Mucosa of rectum (tissue), 2 donors: ENCODE measurements around the gene CD82.

Experiments used
- H3K27ac ChIP-seq, 2 donors: one replicate each; pipeline ENCODE4 v1.7.0; 2013; ENCODE audit warnings: inconsistent platforms in 2 of 2, low read depth in 2 of 2, low read length in 2 of 2
- H3K27me3 ChIP-seq, 2 donors: one replicate each; pipeline ENCODE4 v1.7.0; 2013; ENCODE audit warnings: low read length in 2 of 2; ENCODE audit not compliant: control insufficient read depth in 2 of 2, insufficient read depth in 2 of 2
- H3K36me3 ChIP-seq, 2 donors: one replicate each; pipeline ENCODE4 v1.7.0; 2013; ENCODE audit warnings: low read length in 2 of 2; ENCODE audit not compliant: control insufficient read depth in 2 of 2, insufficient read depth in 2 of 2
- H3K4me1 ChIP-seq, 2 donors: one replicate each; pipeline ENCODE4 v1.7.0; 2013; ENCODE audit warnings: low read length in 2 of 2, mild to moderate bottlenecking in 1 of 2; ENCODE audit not compliant: control insufficient read depth in 2 of 2, insufficient read depth in 2 of 2
- H3K4me3 ChIP-seq, 2 donors: one replicate each; pipeline ENCODE4 v1.7.0; 2013; ENCODE audit warnings: low read length in 2 of 2
- H3K9ac ChIP-seq, 2 donors: one replicate each; pipeline ENCODE4 v1.7.0; 2013; ENCODE audit warnings: low read length in 2 of 2, low read depth in 1 of 2, mild to moderate bottlenecking in 1 of 2
- H3K9me3 ChIP-seq, 2 donors: one replicate each; pipeline ENCODE4 v1.7.0; 2013; ENCODE audit warnings: low read length in 2 of 2; ENCODE audit not compliant: control insufficient read depth in 2 of 2
- donor health status: healthy.
- donor health status: Normal muscosa, but diverticular disease.

CD82 gene

DNA sequence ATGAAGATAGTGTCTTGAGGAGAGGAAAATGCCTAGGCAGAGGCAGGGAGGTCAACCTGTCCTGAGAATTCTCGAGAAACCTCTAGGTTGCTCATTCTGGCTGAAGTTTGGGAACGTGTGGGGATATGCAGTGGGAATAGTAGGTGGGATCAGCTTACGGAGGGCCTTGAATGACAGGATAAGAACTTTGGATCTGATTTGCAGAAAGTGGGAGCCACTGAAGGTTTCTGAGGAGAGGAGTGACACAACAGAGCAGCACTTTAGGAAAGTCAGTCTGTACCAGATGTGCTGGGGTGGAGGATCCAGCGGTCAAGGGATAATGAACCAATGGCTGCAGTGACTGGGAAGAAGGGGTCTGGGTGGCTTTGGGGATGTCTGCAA is 2.4 kb downstream of the CD82 start:
- Histone ChIP-seq H3K4me3 (no peak overlapping the region), H3K4me1 (peaks cover 23 to 43% of the 10 kb centered on the region in 2 donors), H3K27me3 (no peaks in the 10 kb centered on the region), H3K9ac (no peak overlapping the region), H3K36me3 (no peaks in the 10 kb centered on the region), H3K27ac (peak overlapping the region in 1 of 2 donors; percentile 79), H3K9me3 (no peaks in the 10 kb centered on the region)

DNA sequence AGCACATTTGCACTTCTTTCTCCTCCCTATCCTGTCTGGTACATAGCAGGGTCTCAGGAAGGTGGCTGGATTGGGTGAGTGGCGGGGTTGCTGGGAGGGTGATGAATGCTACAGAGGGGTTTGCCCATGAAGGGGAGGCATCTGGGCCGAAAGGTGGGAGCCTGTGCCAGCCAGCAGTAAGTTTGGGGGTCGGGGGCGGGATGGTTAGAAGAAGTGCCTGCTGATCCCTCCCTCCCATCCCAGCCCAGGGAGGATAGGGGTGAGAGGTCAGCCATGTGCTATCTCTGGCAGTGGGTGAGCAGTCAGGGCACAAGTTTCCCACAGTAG is 2.8 kb downstream of the CD82 start:
- H3K4me3 ChIP-seq, result no peak overlapping the region
- H3K27ac ChIP-seq, result peak overlapping the region in 1 of 2 donors; percentile 79
- H3K36me3 ChIP-seq, result no peaks in the 10 kb centered on the region
- H3K9ac ChIP-seq, result no peak overlapping the region
- H3K4me1 ChIP-seq, result peaks cover 23 to 43% of the 10 kb centered on the region in 2 donors
- no peaks in the 10 kb centered on the region for H3K9me3 ChIP-seq
- H3K27me3 ChIP-seq, result no peaks in the 10 kb centered on the region

- Histone ChIP-seq H3K9ac (peak overlapping the region in 1 of 2 donors; percentile 33), H3K4me1 (peaks cover 23 to 45% of the 10 kb centered on the region in 2 donors), H3K27ac (peak overlapping the region; percentile 38 to 79), H3K4me3 (peak overlapping the region in 1 of 2 donors; percentile 20), H3K27me3 (no peaks in the 10 kb centered on the region), H3K36me3 (no peaks in the 10 kb centered on the region), H3K9me3 (no peaks in the 10 kb centered on the region)
These were observed 3.4 kb downstream of the CD82 start for GRCh38 chr11:44568658-44569473.

DNA sequence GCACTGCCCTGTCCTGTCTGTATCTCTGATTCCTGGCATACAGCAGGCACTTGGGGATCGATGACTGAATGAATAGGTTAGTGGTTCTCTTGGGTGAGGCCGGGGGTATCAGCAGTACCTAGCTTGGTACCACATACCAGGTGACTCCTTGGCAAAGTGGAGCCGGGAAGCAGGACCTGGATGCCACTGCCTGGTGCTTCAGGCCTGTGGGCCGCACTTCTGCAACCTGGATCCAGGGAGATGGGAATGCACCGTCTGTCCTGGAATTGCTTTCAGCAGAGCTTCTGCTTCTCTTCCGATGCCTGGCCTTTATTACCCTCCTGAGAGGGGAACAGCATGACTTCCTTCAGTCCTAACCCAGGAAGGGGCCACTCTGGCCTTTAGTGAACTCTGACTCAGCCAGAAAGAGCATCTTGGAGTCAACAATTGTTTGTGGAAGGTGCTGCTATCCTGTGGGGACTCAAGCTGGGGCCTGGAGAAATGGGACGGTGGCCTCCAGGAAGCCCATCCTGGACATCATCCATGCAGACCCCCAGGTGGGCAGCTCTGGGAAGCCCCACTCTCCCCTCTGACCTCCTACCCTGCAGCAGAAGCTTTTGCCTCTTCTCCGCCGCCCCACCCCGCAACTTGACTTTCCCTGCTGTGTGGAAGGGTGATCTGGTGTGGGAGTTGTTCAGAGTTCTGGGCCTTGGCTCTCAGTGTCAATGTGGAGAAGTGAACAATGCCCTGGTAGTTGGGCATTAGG is 5.1 kb downstream of the CD82 start:
- H3K27me3 ChIP-seq, result no peaks in the 10 kb centered on the region
- H3K4me1 ChIP-seq, result peaks cover 15 to 35% of the 10 kb centered on the region in 2 donors
- H3K36me3 ChIP-seq, result no peaks in the 10 kb centered on the region
- no peaks in the 10 kb centered on the region for H3K9me3 ChIP-seq
- H3K9ac ChIP-seq, result no peak overlapping the region
- H3K27ac ChIP-seq, result peak overlapping the region in 1 of 2 donors; percentile 58
- no peak overlapping the region for H3K4me3 ChIP-seq

GRCh38 chr11:44571871-44572270 is 6.4 kb downstream of the CD82 start:
- Histone ChIP-seq H3K27me3 (no peaks in the 10 kb centered on the region), H3K9me3 (no peaks in the 10 kb centered on the region), H3K4me1 (peaks cover 6 to 23% of the 10 kb centered on the region in 2 donors), H3K36me3 (no peaks in the 10 kb centered on the region), H3K9ac (no peak overlapping the region), H3K27ac (no peak overlapping the region), H3K4me3 (no peak overlapping the region)

DNA sequence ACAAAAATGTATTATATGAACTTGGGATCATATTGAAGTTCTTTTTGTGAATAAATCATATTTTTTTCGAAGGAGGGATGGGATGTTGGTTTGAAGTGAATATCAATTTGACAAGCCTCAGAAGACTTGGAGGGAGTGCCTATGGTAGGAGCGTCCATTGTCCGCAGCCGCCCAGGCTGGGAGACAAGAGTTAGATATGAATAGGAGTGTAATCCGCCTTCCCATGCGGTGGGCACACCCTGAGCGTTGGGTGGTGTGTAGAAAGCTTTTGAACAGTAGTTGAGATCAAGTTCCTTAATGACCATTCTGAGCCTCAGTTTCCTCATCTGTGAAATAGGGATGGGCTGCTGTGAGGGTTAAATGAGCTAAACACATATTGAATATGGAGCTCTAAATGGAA is 7.0 kb downstream of the CD82 start:
- Histone ChIP-seq H3K9ac (no peak overlapping the region), H3K27ac (no peak overlapping the region), H3K9me3 (no peaks in the 10 kb centered on the region), H3K4me3 (no peak overlapping the region), H3K27me3 (no peaks in the 10 kb centered on the region), H3K36me3 (no peaks in the 10 kb centered on the region), H3K4me1 (peaks cover 5 to 23% of the 10 kb centered on the region in 2 donors)

- Histone ChIP-seq H3K27me3 (no peaks in the 10 kb centered on the region), H3K9me3 (no peaks in the 10 kb centered on the region), H3K4me1 (peaks cover 5 to 21% of the 10 kb centered on the region in 2 donors), H3K4me3 (no peak overlapping the region), H3K36me3 (no peaks in the 10 kb centered on the region), H3K9ac (no peak overlapping the region), H3K27ac (no peak overlapping the region)
These were observed 7.4 kb downstream of the CD82 start for GRCh38 chr11:44572884-44573283.

GRCh38 chr11:44573333-44573732 is 7.9 kb downstream of the CD82 start:
- Histone ChIP-seq H3K9me3 (no peaks in the 10 kb centered on the region), H3K36me3 (no peaks in the 10 kb centered on the region), H3K9ac (no peak overlapping the region), H3K4me3 (no peak overlapping the region), H3K27me3 (no peaks in the 10 kb centered on the region), H3K27ac (no peak overlapping the region), H3K4me1 (peaks cover 5 to 19% of the 10 kb centered on the region in 2 donors)

DNA sequence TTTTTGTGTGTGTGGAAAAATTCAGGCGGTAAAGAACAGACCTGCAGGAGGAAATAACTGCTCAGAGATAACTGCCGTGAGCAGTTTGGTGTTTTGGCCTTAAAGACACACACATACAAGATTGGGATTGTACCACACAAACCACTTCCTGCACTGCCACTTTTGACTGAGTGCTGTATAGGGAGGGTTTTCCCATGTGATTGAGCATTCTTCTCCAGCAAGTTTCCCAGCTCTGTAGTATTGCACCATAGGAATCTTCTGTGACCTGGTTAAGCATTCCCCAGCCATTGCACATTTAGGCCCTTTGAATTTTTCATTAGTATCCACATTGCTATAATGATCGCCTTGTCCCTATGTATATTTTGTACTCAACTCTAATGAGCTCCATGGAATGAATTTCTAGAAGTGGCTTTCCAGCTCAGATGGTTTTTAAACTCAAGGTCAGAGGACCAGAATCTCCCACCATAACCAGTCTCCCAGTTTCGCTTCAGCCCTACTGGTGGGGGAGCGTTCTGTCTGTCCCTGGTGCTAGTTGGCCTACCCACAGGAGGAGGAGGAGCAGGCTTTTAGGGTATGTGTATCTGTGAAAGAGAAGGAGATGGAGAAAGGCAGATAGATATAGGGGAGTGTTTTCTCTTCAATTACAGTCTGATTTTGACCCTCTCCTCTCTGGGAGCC is 9.3 kb downstream of the CD82 start:
- Histone ChIP-seq H3K9ac (no peak overlapping the region), H3K4me1 (peaks cover 0 to 6% of the 10 kb centered on the region in 2 donors), H3K27me3 (no peaks in the 10 kb centered on the region), H3K4me3 (no peak overlapping the region), H3K36me3 (no peaks in the 10 kb centered on the region), H3K9me3 (no peaks in the 10 kb centered on the region), H3K27ac (no peak overlapping the region)

- Histone ChIP-seq H3K4me3 (no peak overlapping the region), H3K9me3 (no peaks in the 10 kb centered on the region), H3K4me1 (peaks cover 0 to 4% of the 10 kb centered on the region in 2 donors), H3K27me3 (no peaks in the 10 kb centered on the region), H3K9ac (no peak overlapping the region), H3K36me3 (no peaks in the 10 kb centered on the region), H3K27ac (no peak overlapping the region)
These were observed 9.8 kb downstream of the CD82 start for GRCh38 chr11:44575288-44575672.
